HEK293 (cell line): ENCODE measurements around the gene DRC1.

Experiments
- CTCF ChIA-PET: fragments of 350-600 bp; formaldehyde crosslinking; extraction: SDS; loops from one replicate; lab custom pipeline; 2021; ENCODE audit warnings: antibody characterized with exemption; lab: Yijun Ruan, JAX
- POLR2A ChIA-PET: fragments of 300-600 bp; formaldehyde crosslinking; extraction: SDS; loops from one replicate; lab custom pipeline; 2020; ENCODE audit warnings: antibody characterized with exemption, inconsistent platforms; lab: Yijun Ruan, JAX
- H3K27ac ChIP-seq: fragments of 200-500 bp; sonication (Bioruptor generic); 2 replicates; pipeline ENCODE4 v1.5.1; 2014; ENCODE audit warnings: low read depth, low read length, control low read depth, inconsistent platforms; ENCODE audit errors: extremely low read depth
- H3K36me3 ChIP-seq, 2 experiments: fragments of 200-500 bp in 1 of 2; sonication (Bioruptor generic) in 1 of 2; 1 replicate in 1 of 2; 2 replicates in 1 of 2; pipeline ENCODE4 v1.5.1; 2014 to 2017; ENCODE audit warnings: inconsistent platforms in 2 of 2, low read length in 2 of 2; ENCODE audit not compliant: control insufficient read depth in 2 of 2, insufficient read depth in 1 of 2
- H3K4me1 ChIP-seq: fragments of 200-500 bp; sonication (Bioruptor generic); 2 replicates; pipeline ENCODE4 v1.5.1; 2014; ENCODE audit warnings: mild to moderate bottlenecking, low read length, inconsistent platforms; ENCODE audit not compliant: control insufficient read depth, insufficient read depth
- H3K4me3 ChIP-seq: 2 replicates; pipeline ENCODE4 v1.5.1; 2011; ENCODE audit warnings: low read depth, mild to moderate bottlenecking, control low read depth, low read length, moderate library complexity
- H3K9me3 ChIP-seq: fragments of 200-500 bp; sonication (Bioruptor generic); 2 replicates; pipeline ENCODE4 v1.5.1; 2014; ENCODE audit warnings: low read depth, low read length, inconsistent platforms; ENCODE audit not compliant: control insufficient read depth, insufficient read depth
- IKZF3 ChIP-seq: fragments of 450-650 bp; IDR thresholded peaks from 2 replicates; pipeline ENCODE4 v1.5.0; 2018; ENCODE audit warnings: missing biosample characterization, mild to moderate bottlenecking, missing genetic modification characterization, moderate library complexity
- SCRT1 ChIP-seq: fragments of 450-650 bp; formaldehyde crosslinking; IDR thresholded peaks from 2 replicates; pipeline ENCODE4 v1.5.1; 2016; ENCODE audit warnings: missing biosample characterization, missing genetic modification characterization, borderline replicate concordance
- TCF7L2 ChIP-seq: IDR thresholded peaks from 2 replicates; pipeline ENCODE4 v1.6.1; 2011; ENCODE audit warnings: low read depth, mild to moderate bottlenecking, inconsistent platforms, low read length, moderate library complexity, borderline replicate concordance
- ZFP69B ChIP-seq: fragments of 450-650 bp; formaldehyde crosslinking; IDR thresholded peaks from 2 replicates; pipeline ENCODE4 v1.5.1; 2016; ENCODE audit warnings: missing biosample characterization, missing genetic modification characterization
- ZNF341 ChIP-seq: fragments of 450-650 bp; formaldehyde crosslinking; IDR thresholded peaks from 2 replicates; pipeline ENCODE4; 2016; ENCODE audit warnings: low read depth, missing biosample characterization, missing genetic modification characterization
- ZNF426 ChIP-seq: fragments of 450-650 bp; formaldehyde crosslinking; IDR thresholded peaks from 2 replicates; pipeline ENCODE4 v1.5.1; 2017; ENCODE audit warnings: missing biosample characterization, missing genetic modification characterization, mild to moderate bottlenecking, inconsistent platforms, moderate library complexity
- ZNF529 ChIP-seq: fragments of 450-650 bp; formaldehyde crosslinking; IDR thresholded peaks from 2 replicates; pipeline ENCODE4 v1.5.1; 2017; ENCODE audit warnings: missing genetic modification characterization, missing biosample characterization; ENCODE audit not compliant: insufficient replicate concordance
- ZNF571 ChIP-seq: fragments of 450-650 bp; formaldehyde crosslinking; IDR thresholded peaks from 2 replicates; pipeline ENCODE4 v1.5.0; 2017; ENCODE audit warnings: missing biosample characterization, missing genetic modification characterization
- ZNF585B ChIP-seq: fragments of 450-650 bp; formaldehyde crosslinking; IDR thresholded peaks from 2 replicates; pipeline ENCODE4 v1.5.1; 2016; ENCODE audit warnings: missing biosample characterization, missing genetic modification characterization
- ZNF768 ChIP-seq: fragments of 450-650 bp; formaldehyde crosslinking; IDR thresholded peaks from 2 replicates; pipeline ENCODE4 v1.5.1; 2018; ENCODE audit warnings: missing biosample characterization, mild to moderate bottlenecking, missing genetic modification characterization
- ZNF791 ChIP-seq: fragments of 450-650 bp; formaldehyde crosslinking; IDR thresholded peaks from 2 replicates; pipeline ENCODE4 v1.5.1; 2016; ENCODE audit warnings: missing biosample characterization, missing genetic modification characterization
- ZNF792 ChIP-seq: fragments of 450-650 bp; formaldehyde crosslinking; IDR thresholded peaks from 2 replicates; pipeline ENCODE4 v1.5.1; 2016; ENCODE audit warnings: missing biosample characterization, missing genetic modification characterization
- TF ChIP-seq, protein P1 (sequence below): fragments of 450-650 bp; formaldehyde crosslinking; IDR thresholded peaks from 2 replicates; pipeline ENCODE4 v1.5.1; 2016; ENCODE audit warnings: missing biosample characterization, missing genetic modification characterization, low read depth
- TF ChIP-seq, protein P2 (sequence below): fragments of 450-650 bp; formaldehyde crosslinking; IDR thresholded peaks from 2 replicates; pipeline ENCODE4 v1.5.1; 2016; ENCODE audit warnings: missing biosample characterization, missing genetic modification characterization, borderline replicate concordance
- TF ChIP-seq, protein P3 (sequence below): fragments of 450-650 bp; formaldehyde crosslinking; IDR thresholded peaks from 2 replicates; pipeline ENCODE4 v1.5.1; 2016; ENCODE audit warnings: missing biosample characterization, missing genetic modification characterization
- TF ChIP-seq, protein P4 (sequence below): fragments of 450-650 bp; formaldehyde crosslinking; IDR thresholded peaks from 2 replicates; pipeline ENCODE4 v1.5.1; 2016; ENCODE audit warnings: missing biosample characterization, missing genetic modification characterization
- TF ChIP-seq, protein P5 (sequence below): fragments of 450-650 bp; formaldehyde crosslinking; IDR thresholded peaks from 2 replicates; pipeline ENCODE4 v1.5.1; 2016; ENCODE audit warnings: missing biosample characterization, missing genetic modification characterization
- TF ChIP-seq, protein P6 (sequence below): fragments of 450-650 bp; formaldehyde crosslinking; IDR thresholded peaks from 2 replicates; pipeline ENCODE4 v1.5.1; 2016; ENCODE audit warnings: missing biosample characterization, missing genetic modification characterization

Gene DRC1

DNA sequence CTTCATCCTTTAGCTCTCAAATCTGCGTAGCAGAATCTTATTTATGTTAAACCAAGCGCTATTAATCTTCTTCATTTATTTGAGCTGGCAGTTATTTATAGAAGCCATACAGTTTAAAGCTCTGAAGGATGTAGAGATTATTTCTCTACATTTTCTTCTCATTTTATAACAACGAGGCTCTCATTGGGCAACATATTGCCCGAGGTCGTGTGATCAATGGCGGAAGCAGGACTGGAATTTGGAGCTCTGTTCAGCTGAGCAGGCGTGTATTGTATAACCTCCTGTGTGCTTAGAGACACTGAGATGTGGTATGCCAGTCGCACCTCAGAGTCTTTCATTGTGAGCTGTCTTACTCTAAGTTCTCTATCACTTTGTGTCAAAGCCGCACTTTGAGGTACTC, 17.5 kb upstream of the DRC1 start:
- Histone ChIP-seq H3K4me1 (0 out of 2 replicates have a peak, but pooled peaks cover 3% of the 10 kb centered on the region), H3K9me3 (no peaks in the 10 kb centered on the region), H3K36me3 (peaks cover 17 to 37% of the 10 kb centered on the region in 2 experiments), H3K27ac (no peak overlapping the region), H3K4me3 (no peak overlapping the region)
- POLR2A ChIA-PET, result interaction anchor here (1.3 kb wide), 1 partner anchor 38 kb away, joined by 4 read pairs; the partner anchor contains the start of gene SELENOI
- CTCF ChIA-PET, result interaction anchor here (0.5 to 0.9 kb wide), 3 partner anchors 79 to 239 kb away, joined by 3 read pairs; no protein-coding TSS in a partner anchor
- TF ChIP-seq ZNF529 (tag by site-specific recombination) (no peak), ZNF571 (tag by site-specific recombination) (no peak), ZNF791 (tag by site-specific recombination) (no peak), TCF7L2 (no peak), ZNF426 (tag by site-specific recombination) (no peak), ZNF768 (no peak), ZNF585B (tag by site-specific recombination) (no peak), IKZF3 (no peak), SCRT1 (tag by site-specific recombination) (no peak), ZNF341 (tag by site-specific recombination) (no peak), ZNF792 (tag by site-specific recombination) (no peak), ZFP69B (tag by site-specific recombination) (no peak)
- TF ChIP-seq, protein P1, sequence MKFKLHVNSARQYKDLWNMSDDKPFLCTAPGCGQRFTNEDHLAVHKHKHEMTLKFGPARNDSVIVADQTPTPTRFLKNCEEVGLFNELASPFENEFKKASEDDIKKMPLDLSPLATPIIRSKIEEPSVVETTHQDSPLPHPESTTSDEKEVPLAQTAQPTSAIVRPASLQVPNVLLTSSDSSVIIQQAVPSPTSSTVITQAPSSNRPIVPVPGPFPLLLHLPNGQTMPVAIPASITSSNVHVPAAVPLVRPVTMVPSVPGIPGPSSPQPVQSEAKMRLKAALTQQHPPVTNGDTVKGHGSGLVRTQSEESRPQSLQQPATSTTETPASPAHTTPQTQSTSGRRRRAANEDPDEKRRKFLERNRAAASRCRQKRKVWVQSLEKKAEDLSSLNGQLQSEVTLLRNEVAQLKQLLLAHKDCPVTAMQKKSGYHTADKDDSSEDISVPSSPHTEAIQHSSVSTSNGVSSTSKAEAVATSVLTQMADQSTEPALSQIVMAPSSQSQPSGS (tag by site-specific recombination), result no peak
- TF ChIP-seq, protein P2, sequence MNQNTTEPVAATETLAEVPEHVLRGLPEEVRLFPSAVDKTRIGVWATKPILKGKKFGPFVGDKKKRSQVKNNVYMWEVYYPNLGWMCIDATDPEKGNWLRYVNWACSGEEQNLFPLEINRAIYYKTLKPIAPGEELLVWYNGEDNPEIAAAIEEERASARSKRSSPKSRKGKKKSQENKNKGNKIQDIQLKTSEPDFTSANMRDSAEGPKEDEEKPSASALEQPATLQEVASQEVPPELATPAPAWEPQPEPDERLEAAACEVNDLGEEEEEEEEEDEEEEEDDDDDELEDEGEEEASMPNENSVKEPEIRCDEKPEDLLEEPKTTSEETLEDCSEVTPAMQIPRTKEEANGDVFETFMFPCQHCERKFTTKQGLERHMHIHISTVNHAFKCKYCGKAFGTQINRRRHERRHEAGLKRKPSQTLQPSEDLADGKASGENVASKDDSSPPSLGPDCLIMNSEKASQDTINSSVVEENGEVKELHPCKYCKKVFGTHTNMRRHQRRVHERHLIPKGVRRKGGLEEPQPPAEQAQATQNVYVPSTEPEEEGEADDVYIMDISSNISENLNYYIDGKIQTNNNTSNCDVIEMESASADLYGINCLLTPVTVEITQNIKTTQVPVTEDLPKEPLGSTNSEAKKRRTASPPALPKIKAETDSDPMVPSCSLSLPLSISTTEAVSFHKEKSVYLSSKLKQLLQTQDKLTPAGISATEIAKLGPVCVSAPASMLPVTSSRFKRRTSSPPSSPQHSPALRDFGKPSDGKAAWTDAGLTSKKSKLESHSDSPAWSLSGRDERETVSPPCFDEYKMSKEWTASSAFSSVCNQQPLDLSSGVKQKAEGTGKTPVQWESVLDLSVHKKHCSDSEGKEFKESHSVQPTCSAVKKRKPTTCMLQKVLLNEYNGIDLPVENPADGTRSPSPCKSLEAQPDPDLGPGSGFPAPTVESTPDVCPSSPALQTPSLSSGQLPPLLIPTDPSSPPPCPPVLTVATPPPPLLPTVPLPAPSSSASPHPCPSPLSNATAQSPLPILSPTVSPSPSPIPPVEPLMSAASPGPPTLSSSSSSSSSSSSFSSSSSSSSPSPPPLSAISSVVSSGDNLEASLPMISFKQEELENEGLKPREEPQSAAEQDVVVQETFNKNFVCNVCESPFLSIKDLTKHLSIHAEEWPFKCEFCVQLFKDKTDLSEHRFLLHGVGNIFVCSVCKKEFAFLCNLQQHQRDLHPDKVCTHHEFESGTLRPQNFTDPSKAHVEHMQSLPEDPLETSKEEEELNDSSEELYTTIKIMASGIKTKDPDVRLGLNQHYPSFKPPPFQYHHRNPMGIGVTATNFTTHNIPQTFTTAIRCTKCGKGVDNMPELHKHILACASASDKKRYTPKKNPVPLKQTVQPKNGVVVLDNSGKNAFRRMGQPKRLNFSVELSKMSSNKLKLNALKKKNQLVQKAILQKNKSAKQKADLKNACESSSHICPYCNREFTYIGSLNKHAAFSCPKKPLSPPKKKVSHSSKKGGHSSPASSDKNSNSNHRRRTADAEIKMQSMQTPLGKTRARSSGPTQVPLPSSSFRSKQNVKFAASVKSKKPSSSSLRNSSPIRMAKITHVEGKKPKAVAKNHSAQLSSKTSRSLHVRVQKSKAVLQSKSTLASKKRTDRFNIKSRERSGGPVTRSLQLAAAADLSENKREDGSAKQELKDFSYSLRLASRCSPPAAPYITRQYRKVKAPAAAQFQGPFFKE (tag by site-specific recombination), result no peak
- TF ChIP-seq, protein P3, sequence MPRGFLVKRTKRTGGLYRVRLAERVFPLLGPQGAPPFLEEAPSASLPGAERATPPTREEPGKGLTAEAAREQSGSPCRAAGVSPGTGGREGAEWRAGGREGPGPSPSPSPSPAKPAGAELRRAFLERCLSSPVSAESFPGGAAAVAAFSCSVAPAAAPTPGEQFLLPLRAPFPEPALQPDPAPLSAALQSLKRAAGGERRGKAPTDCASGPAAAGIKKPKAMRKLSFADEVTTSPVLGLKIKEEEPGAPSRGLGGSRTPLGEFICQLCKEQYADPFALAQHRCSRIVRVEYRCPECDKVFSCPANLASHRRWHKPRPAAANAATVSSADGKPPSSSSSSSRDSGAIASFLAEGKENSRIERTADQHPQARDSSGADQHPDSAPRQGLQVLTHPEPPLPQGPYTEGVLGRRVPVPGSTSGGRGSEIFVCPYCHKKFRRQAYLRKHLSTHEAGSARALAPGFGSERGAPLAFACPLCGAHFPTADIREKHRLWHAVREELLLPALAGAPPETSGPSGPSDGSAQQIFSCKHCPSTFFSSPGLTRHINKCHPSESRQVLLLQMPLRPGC (tag by site-specific recombination), result no peak
- TF ChIP-seq, protein P4, sequence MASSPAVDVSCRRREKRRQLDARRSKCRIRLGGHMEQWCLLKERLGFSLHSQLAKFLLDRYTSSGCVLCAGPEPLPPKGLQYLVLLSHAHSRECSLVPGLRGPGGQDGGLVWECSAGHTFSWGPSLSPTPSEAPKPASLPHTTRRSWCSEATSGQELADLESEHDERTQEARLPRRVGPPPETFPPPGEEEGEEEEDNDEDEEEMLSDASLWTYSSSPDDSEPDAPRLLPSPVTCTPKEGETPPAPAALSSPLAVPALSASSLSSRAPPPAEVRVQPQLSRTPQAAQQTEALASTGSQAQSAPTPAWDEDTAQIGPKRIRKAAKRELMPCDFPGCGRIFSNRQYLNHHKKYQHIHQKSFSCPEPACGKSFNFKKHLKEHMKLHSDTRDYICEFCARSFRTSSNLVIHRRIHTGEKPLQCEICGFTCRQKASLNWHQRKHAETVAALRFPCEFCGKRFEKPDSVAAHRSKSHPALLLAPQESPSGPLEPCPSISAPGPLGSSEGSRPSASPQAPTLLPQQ (tag by site-specific recombination), result no peak
- TF ChIP-seq, protein P5, sequence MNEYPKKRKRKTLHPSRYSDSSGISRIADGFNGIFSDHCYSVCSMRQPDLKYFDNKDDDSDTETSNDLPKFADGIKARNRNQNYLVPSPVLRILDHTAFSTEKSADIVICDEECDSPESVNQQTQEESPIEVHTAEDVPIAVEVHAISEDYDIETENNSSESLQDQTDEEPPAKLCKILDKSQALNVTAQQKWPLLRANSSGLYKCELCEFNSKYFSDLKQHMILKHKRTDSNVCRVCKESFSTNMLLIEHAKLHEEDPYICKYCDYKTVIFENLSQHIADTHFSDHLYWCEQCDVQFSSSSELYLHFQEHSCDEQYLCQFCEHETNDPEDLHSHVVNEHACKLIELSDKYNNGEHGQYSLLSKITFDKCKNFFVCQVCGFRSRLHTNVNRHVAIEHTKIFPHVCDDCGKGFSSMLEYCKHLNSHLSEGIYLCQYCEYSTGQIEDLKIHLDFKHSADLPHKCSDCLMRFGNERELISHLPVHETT (tag by site-specific recombination), result no peak
- TF ChIP-seq, protein P6, sequence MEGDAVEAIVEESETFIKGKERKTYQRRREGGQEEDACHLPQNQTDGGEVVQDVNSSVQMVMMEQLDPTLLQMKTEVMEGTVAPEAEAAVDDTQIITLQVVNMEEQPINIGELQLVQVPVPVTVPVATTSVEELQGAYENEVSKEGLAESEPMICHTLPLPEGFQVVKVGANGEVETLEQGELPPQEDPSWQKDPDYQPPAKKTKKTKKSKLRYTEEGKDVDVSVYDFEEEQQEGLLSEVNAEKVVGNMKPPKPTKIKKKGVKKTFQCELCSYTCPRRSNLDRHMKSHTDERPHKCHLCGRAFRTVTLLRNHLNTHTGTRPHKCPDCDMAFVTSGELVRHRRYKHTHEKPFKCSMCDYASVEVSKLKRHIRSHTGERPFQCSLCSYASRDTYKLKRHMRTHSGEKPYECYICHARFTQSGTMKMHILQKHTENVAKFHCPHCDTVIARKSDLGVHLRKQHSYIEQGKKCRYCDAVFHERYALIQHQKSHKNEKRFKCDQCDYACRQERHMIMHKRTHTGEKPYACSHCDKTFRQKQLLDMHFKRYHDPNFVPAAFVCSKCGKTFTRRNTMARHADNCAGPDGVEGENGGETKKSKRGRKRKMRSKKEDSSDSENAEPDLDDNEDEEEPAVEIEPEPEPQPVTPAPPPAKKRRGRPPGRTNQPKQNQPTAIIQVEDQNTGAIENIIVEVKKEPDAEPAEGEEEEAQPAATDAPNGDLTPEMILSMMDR (tag by site-specific recombination), result no peak
